UCSD-AML1 (cell line): ENCODE results near the gene NMBR.
"Not testable (repeated sequence)": the region's sequence is repeated elsewhere in the genome, so short reads cannot be mapped to it uniquely, and the experiment has no call there.

Experiments
- DNase-seq: peaks from one replicate; lab custom pipeline; 2025; ENCODE audit not compliant: unreplicated experiment; lab: John Stamatoyannopoulos, UW

NMBR gene

DNA sequence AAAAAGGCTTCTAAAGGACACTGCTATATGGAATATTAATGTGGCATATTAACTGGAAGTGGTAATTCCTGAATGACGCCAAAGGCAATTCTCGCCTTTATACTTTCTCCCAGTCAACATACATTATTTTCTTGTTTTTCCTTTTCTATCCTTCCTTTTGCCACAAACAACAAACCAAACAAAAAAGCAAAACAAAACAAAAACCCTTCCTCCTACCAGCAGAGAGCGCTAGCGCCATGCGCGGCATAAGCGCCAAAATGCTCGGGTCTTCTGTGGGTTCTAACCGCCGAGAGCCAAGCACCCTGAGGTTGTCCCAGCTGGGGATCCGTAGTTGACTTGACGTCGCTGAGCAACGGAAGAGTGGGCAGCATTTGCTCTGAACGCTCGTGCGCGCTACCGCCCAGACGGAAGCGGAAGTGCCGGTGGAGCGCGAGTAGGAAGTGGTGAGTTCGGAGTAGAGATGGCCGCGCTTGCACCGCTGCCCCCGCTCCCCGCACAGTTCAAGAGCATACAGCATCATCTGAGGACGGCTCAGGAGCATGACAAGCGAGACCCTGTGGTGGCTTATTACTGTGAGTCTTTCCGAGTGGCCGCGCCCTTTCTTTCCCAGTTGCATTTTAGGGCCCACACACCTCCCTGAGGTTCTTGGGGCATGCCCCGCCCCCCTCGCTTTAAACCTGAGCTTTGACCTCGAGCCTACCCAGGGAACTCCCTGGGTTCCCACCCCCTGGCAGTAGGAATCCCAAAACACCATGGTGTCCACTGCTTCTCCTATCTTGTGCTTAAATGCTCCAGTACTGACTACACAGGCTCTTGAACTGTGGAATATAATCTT is at the start of gene NMBR, which contains the start of gene VTA1:
Gene NMBR (minus strand): TSS at position 295 of the 835 bp plus-strand sequence. CDS start 58,464 bp downstream, outside the sequence.
Gene VTA1 (plus strand): TSS at position 436 of the 835 bp plus-strand sequence. CDS start 25 bp downstream, at position 461.
- DNase-seq = peak; percentile 96

DNA sequence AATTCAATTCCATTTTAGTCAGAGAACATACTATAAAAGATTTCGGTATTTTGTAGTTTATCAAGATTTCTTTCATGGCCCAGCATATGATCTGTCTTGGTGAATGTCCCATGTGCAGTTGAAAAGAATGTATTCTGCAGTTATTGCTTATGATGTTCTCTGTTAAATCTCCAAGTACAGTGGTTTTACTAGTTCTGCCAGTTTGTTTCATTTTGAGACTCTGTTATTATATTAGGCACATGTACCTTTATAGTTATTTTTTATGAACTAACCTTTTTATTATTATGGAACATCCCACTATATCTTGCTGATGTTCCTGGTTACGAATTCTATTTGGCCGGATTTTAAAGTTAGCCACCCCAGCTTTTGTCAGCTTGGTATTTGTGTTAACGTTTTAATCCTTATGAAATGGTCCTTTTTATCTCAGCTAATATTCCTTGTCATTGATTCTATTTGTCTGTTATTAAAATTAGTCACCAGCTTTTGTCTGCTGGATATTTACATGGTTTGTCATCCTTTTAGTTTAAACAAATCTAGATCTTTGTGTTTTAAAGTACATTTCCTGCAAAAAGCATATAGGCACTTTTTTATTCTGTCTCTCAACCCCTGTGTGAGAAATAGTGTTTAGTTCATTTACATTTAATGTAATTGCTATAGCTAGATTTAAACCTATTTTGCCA is 49.1 kb upstream of the NMBR start:
- DNase-seq = no peak

DNA sequence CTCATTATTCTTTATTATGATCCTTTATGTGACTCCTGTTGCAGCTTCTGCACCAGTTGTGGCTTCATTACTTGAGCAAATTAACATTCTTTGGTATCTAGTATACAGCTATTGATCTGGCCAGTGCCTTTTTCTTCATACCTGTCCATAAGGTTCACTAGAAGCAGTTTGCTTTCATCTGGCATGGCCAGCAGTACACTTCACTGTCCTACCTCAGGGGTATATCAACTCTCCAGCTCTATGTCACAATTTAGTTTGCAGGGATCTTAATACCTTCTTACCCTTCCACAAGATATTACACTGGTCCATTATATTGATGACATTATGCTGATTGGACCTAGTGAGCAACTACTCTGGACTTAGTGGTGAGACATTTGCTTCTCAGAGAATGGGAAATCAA is 46.7 kb upstream of the NMBR start:
- DNase-seq = no peak

DNA sequence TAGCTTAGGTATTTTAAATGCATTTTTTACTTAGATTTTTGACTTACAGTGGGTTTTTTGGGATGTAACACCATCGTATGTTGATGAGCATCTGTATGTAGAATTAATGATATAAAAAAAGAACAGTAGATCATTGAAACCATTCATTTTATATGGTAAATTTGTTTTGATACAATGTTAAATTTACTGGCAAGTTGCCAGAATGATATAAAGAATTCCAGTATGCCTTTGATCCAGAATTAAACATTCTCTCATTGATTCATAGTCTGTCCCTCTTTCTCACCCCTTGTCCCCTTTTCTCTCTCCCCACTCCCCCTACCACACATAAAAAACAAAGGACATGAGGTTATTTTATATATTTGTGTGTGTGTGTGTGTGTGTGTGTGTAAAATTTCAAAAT is 45.4 kb upstream of the NMBR start:
- no peak for DNase-seq

DNA sequence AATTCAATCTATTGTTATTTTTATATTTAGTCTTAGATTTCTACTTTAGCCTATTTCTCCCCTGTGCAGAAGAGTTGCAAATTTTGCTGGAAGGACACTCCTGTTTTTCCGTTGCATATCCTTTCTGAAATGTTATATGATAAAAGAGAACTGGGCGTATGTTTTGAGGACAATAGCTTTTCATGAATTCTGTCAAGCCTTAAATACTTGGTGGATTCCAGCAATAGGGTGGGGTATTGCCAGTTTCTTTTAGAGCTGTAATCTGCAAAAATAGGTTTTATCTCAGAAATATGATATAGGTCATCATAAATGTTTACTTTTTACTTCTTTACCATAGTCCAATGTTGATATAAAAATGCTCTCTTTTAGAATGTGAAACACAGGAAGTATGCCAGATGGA is 42.1 kb upstream of the NMBR start:
- DNase-seq = no peak

DNA sequence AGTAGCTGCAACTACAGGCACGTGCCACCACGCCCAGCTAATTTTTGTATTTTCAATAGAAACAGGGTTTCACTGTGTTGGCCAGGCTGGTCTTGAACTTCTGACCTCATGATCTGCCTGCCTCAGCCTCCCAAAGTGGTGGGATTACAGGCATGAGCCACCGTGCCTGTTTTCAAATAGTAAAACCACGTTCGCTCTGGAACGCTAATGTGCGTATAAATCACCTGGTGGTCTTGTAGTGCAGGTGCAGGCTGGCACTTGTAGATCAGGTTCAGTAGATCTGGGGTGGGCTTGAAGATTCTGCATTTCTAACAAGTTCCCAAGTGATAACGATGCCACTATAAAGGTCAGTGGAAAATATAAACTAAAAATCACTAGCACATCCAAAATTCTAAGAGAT is 41.4 kb upstream of the NMBR start:
- DNase-seq = not testable (repeated sequence)

DNA sequence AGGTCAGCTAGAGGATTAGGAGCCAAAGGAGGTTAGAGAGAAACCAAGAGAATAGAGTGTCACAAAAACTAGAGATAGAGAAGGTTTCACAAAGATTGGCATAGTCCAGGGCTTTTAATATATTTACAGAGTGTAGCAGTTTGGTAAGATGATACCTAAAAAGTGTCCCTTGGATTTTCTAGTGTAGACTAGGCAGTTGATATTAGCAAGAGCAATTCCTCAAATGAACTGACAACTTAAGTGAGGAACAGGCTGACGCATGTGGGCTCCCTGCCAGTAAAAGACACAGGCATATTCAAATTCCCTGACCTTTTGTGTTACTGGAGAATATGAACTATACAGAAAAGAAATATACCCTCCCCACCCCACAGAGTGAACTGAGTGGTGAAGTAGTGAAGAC is 40.3 kb upstream of the NMBR start:
- DNase-seq = no peak

DNA sequence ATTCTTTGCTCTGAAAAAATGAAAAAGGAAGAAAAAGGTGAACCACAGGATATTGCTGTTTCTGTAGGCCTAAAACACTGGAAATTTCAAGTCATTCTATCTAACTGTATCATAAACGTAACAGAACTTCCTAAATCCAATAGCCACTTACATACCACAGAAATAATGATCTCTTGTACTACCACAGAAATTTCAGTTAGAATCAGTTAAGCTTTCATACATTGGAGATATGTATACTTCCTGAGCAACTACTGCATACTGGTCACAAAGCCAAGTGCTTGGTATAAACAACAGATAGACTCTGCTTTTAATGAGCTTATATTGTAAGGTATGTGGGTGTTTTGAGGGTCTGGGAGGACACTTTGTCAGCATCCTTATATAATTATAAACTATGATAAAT is 38.7 kb upstream of the NMBR start:
- DNase-seq = no peak

DNA sequence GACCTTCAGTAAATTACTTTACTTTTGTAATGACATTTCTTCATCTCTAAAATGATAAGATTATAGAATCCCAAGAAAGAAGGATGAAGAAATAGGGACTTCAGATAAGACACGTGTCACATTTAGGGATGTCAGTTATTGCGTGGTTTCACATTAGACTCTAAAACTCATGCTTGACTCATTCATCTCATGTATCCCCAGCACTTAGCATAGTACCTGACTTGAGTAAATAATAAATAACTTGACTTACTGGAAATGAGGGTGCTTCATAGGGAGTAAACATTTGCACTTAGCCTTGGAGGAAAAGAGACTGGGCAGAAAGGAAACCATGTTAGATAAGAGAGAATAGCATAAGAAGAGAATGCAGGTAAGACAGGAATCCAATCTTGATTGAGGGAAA is 37.4 kb upstream of the NMBR start:
- DNase-seq = no peak

DNA sequence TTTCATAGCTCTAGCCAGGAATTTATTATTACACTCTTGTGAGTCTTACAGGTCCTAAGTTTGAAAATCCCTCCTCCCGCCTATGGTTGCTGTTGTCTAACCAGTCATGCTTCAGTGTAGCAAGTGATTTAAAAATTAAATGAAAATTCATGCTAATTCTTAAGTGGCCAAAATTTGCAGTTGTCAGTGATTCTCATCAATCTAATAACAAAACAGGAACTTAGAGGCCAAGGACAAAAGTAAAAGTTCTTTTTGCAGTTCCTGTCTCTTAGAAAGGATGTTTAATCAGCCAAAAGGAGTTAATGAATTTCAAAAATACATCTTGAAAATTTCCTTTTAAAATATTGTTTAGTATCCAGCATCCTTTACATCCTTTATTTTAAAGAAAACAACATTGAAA is 36.4 kb upstream of the NMBR start:
- DNase-seq = no peak

DNA sequence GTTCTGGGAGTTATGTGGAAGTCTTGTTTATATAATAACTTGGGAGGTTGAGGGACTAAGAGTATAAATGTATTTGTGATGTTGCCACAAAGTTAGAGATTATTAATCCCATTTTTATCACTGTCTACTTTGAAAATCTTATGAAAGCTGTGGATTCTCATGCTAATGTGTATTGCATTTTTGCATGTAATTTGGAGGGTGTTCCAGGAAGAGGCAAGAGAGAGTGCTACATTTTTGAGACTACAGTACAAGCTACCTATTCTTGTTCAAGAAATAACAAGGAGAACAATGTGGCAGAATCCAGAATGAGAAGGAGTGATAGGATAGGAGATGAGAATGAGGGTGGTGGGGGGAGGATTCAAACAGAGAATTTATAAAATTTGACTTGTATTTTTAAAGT is 35.1 kb upstream of the NMBR start:
- DNase-seq = no peak

DNA sequence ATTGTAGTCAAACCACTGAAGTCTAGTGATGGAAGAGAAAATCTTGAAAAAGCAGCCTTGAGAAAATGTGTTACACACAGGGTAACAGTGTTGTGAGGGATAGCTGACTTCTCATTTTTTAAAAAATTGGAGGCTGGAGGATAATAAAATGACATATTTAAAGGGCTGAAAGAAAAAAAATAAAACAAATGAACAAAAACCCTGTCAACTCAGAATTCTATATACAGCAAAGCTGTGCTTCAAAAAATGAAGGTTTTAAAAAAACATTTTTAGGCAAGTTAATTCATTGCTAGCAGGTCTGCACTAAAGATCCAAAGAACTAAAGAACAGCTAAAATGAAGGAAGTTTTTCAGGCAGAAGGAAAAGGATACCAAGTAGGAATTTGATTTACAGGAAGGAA is 31.2 kb upstream of the NMBR start:
- no peak for DNase-seq

DNA sequence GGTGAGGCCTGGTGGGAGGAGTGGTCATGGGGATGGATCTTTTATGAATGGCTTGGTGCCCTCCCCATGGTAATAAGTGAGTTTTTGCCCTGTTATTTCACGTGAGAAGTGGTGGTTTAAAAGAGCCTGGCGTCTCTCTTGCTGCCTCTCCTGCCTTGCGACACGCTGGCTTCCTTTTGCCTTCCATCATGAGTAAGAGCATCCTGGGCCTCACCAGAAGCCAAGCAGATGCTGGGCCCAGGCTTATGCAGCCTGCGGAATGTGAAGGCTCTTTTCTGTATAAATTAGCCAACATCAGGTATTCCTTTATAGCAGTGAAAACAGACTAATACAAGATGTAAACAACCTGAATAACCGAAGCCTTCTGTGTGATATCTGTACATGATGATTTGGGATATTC is 27.8 kb upstream of the NMBR start:
- no peak for DNase-seq

DNA sequence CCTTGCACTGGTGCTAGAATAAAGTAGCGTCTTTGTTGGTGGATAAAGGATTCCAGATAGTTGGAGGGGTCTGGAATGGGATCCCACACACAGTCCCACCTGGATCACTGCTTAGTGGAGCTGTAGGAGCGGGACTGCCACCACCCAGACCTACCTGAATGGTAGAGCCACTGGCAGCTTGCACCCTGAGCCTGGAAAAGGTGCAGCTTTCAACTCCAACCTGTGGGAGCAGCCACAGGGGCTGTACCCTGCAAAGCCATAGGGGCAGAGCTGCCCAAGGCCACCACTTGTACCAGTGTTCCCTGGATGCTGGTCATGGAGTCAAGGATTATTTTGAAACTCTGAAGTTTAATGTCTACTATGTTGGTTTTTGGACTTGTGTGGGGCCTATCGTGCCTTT is 27.1 kb upstream of the NMBR start:
- DNase-seq = no peak

DNA sequence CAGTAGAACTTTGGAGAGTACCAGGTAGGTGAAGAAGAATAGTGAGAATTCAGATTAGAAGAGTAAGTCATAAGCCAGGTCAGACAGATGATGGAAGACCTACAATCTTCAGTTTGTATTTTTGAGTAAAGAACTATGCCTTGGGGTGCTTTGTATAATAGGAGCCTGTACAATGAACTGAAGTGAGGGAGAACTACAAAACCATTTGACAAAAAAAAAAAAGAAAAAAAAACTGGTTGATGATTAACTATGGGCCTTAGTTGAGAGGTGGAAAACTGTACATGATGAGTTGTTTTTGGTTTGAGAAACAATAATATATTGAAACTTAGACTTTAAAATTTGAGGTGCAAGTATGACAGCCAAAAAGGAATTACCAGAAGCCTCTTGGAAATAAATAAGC is 25.8 kb upstream of the NMBR start:
- no peak for DNase-seq

DNA sequence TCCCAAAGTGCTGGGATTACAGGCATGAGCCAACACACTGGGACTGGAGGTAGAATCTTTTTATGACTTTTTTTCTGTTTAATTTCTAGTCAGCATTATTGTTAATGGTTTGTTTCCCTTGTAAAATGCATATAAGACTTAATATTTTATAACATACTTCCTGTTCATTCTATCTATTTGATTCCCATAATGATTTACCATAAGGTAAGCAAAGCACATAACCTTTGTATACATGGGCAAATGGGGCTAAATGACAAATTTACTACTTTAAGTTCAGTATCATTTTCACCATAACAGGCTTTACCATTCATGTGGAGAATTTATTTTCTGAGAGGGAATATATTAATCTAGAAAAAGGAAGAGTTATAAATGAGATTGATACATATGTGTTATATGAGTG is 24.4 kb upstream of the NMBR start:
- no peak for DNase-seq

DNA sequence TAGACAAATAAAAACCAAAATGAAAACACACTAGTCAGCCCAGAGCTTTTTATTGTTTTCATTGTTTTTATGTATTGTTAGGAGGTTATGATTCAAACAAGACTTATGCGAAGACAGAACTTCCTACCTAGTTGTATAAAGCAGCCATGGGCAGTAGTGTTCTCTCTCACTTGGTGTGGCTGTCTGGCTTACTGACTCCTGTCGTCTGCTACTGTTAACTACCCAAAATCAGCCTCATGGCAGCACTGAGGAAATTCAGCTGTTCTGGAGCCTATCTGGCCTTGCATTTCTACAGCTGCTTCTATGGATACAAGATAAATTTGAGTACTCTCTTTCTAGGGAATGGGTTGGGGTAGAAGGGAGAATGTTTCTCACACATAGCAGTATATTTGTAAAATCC is 20.6 kb upstream of the NMBR start:
- DNase-seq = no peak

DNA sequence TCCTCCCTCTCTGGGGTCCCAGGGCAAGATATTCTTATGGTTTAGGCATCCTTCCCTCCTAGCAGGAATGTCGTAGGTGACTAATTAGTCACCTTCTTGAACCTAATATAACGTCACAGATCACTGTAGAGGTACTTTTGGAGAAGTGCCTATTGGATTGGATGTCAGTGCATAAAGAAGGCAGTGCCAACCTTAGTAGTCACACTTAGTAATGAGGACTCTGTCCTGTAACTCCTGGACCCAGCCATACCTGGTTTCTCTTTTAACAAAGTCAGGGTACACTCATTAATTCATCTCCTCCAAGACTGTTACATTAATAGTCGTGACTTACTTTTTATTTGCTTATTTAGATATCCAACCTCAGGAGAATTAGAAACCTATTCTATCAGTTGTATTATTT is 20.1 kb upstream of the NMBR start:
- no peak for DNase-seq

DNA sequence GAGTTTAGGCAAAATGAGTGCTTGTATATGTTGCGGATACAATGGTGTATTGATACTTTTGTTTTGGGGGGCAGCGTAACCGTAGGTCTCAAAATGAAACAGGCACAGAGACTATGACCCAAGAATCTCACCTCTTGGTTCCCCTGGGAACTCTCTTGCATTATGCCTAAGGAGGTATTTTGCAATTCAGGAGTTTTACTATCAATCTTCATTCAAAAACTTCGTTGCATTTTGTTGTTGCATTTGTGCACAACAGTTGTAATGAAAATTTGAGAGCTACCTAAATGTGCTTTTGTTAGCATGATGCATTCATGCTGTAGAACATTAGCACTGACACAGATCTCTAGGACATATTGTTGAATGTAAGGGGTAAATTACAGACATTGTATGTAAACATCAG is 18.3 kb upstream of the NMBR start:
- no peak for DNase-seq

DNA sequence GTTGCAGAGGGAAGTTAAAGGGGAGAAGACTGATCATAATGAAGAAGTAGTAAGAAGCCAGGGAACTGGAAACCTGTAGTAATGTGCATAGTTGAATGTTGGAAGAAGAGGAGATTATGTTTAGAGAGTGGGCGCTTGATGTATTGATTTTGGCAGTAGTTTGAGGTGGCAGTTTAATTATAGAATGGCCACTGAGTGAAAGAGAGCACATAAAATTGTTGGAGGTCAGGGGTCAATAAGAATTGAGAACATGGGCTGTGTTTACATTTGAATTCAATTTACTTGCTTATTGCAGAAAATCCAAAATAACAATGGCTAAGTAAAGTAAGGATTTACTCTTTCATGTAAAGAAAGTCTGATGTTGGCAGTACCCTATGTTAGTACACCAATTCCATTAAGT is 15.9 kb upstream of the NMBR start:
- no peak for DNase-seq

DNA sequence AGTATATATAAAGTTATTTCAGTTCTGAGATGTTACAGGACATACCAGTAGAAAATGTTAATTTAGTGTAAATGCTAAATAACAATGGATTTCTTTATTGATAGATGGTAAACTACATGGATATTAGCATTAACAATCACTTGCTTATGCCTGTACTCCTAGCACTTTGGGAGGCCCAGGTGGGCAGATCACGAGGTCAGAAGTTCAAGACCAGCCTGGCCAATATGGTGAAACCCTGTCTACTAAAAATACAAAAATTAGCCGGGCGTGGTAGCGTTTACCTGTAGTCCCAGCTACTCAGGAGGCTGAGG is 9.8 kb upstream of the NMBR start:
- DNase-seq = not testable (repeated sequence)

DNA sequence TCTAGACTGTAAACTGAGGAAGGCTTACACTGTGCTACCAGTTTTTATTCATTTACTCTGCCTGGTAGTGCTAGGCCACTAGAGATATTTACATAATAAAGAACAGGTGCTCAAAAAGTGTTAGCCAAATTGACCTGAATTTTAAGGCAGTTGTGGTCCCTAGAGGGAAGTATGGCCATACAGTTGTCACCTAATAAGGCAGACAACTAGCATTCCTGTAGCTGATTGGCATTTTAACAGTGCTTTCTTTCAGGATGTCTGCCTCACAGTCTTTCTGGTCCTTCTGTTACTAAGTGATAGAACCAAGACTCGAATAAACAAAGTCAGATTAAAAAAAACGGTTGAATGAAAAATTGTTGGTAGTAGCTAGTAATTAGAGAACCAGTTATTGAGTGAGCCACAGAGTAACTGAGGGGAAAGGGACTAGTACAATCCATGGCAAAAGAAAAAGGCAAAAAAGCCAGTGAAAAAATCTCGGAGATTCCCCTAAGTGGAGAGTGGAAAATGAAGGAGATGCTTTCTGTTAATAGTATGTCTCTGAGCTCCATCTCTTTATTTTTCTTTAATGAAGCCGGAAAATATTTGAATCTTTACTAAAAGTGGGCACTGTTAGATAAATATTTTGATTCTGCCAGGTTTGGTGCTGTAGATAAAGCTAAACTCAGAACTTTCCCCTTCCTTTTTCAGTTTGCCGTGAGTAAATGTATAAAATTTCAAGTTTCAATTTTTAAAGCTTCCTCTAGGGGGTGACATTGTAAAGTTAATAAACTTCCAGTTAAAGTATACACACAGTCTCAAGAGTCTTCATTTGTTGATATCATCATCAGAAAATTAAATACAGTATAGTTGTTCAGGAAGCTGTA is 9.2 kb upstream of the NMBR start:
- no peak for DNase-seq
